Measurements from ENCODE around the gene IRAG1. TPM values are rescaled to one million over a fixed set of nuclear protein-coding genes. Genes with fewer than 3 reads are reported as not detected.

Gene IRAG1
- total and polyA plus RNA-seq, 2 experiments from 2014 or later = 1.5 to 2.7 TPM

DNA sequence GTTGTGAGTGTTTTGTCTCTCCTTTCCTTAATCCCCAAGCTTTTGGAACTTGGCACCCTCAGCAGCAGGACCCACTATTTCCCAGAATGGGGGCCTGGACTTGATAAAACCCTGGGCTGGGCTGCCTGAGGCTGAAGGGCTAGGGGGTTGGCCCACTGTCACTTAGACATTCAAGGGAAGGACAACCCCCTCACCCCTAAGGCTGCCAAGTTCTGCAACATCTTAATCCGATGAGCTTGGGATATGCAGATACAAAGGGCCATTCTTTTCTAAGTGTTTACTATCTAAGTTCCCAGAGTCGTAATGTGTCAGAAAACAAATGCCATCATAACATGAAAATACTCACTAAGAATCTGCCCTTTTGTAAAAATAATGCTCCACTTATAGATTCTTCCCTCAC, 42.9 kb downstream of the IRAG1 start (continued):
- TF ChIP-seq, protein P1, sequence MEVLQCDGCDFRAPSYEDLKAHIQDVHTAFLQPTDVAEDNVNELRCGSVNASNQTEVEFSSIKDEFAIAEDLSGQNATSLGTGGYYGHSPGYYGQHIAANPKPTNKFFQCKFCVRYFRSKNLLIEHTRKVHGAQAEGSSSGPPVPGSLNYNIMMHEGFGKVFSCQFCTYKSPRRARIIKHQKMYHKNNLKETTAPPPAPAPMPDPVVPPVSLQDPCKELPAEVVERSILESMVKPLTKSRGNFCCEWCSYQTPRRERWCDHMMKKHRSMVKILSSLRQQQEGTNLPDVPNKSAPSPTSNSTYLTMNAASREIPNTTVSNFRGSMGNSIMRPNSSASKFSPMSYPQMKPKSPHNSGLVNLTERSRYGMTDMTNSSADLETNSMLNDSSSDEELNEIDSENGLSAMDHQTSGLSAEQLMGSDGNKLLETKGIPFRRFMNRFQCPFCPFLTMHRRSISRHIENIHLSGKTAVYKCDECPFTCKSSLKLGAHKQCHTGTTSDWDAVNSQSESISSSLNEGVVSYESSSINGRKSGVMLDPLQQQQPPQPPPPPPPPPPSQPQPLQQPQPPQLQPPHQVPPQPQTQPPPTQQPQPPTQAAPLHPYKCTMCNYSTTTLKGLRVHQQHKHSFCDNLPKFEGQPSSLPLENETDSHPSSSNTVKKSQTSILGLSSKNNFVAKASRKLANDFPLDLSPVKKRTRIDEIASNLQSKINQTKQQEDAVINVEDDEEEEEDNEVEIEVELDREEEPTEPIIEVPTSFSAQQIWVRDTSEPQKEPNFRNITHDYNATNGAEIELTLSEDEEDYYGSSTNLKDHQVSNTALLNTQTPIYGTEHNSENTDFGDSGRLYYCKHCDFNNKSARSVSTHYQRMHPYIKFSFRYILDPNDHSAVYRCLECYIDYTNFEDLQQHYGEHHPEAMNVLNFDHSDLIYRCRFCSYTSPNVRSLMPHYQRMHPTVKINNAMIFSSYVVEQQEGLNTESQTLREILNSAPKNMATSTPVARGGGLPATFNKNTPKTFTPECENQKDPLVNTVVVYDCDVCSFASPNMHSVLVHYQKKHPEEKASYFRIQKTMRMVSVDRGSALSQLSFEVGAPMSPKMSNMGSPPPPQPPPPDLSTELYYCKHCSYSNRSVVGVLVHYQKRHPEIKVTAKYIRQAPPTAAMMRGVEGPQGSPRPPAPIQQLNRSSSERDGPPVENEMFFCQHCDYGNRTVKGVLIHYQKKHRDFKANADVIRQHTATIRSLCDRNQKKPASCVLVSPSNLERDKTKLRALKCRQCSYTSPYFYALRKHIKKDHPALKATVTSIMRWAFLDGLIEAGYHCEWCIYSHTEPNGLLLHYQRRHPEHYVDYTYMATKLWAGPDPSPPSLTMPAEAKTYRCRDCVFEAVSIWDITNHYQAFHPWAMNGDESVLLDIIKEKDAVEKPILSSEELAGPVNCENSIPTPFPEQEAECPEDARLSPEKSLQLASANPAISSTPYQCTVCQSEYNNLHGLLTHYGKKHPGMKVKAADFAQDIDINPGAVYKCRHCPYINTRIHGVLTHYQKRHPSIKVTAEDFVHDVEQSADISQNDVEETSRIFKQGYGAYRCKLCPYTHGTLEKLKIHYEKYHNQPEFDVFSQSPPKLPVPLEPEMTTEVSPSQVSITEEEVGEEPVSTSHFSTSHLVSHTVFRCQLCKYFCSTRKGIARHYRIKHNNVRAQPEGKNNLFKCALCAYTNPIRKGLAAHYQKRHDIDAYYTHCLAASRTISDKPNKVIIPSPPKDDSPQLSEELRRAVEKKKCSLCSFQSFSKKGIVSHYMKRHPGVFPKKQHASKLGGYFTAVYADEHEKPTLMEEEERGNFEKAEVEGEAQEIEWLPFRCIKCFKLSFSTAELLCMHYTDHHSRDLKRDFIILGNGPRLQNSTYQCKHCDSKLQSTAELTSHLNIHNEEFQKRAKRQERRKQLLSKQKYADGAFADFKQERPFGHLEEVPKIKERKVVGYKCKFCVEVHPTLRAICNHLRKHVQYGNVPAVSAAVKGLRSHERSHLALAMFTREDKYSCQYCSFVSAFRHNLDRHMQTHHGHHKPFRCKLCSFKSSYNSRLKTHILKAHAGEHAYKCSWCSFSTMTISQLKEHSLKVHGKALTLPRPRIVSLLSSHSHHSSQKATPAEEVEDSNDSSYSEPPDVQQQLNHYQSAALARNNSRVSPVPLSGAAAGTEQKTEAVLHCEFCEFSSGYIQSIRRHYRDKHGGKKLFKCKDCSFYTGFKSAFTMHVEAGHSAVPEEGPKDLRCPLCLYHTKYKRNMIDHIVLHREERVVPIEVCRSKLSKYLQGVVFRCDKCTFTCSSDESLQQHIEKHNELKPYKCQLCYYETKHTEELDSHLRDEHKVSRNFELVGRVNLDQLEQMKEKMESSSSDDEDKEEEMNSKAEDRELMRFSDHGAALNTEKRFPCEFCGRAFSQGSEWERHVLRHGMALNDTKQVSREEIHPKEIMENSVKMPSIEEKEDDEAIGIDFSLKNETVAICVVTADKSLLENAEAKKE (CRISPR knock-in tag; IDR thresholded peaks at IDR 0.05) = no peak

DNA sequence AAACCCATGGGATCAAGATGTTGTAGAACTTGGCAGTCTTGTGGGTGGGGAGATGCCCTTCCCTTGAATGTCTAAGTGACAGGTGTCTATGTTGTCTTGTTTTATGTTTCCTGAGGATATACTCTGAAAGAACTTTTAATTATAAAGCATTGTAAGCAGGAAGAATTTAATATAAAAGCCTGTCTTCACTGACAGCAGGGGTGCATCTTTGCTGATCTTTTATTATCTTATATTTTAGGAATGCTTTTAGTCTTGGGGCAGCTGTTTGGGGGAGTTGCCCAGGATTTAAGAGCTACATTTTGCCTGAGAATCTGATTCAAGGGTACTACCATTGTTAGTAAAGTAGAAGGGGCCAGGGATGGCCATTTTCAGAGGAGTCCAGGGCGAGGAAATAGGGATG, 43.4 kb downstream of the IRAG1 start:
- no peak overlapping the region for H3K27ac ChIP-seq (ENCODE audit: low read depth)
- no peaks in the 10 kb centered on the region for H3K9me3 Mint-ChIP-seq
- H3K4me3 Mint-ChIP-seq = no peak overlapping the region

More for the DNA sequence above, 43.4 kb downstream of the IRAG1 start:
- Mint-ChIP-seq H3K4me1 (no peaks in the 10 kb centered on the region), H3K36me3 (ENCODE audit: low read depth) (no peaks in the 10 kb centered on the region), H3K27ac (no peak overlapping the region), H3K27me3 (ENCODE audit: insufficient read depth, low read depth, poor library complexity) (peaks cover 1% of the 10 kb centered on the region)
- Histone ChIP-seq H4K20me1 (replicated peaks; ENCODE audit: insufficient read depth) (no peaks in the 10 kb centered on the region), H3K4me1 (ENCODE audit: insufficient read depth) (no peaks in the 10 kb centered on the region), H3K36me3 (ENCODE audit: insufficient read depth) (no peaks in the 10 kb centered on the region), H3F3A (replicated peaks; ENCODE audit: low read depth) (no peaks in the 10 kb centered on the region), H3K79me2 (replicated peaks; ENCODE audit: insufficient read depth) (no peaks in the 10 kb centered on the region), H3K4me3 (no peak overlapping the region), H3K4me2 (no peak overlapping the region), H3K9me2 (ENCODE audit: insufficient read depth) (no peaks in the 10 kb centered on the region; the same call in 1 of the 2 replicates), H2AFZ (no peak overlapping the region), H3K27me3 (ENCODE audit: insufficient read depth) (no peaks in the 10 kb centered on the region)
- DNase-seq (ENCODE audit: low spot score) (no peak), ATAC-seq (no peak)
- TF ChIP-seq ZNF331 (CRISPR knock-in tag; IDR thresholded peaks at IDR 0.05; ENCODE audit: low read depth) (no peak), JUNB (IDR thresholded peaks at IDR 0.05; ENCODE audit: unreplicated experiment) (no peak), EZH2phosphoT487 (IDR thresholded peaks at IDR 0.05; ENCODE audit: unreplicated experiment) (no peak), CREB1 (CRISPR knock-in tag; IDR thresholded peaks at IDR 0.05; ENCODE audit: low read depth) (no peak), EZH2 (IDR thresholded peaks at IDR 0.05; ENCODE audit: low read depth, unreplicated experiment) (no peak), NANOG (IDR thresholded peaks at IDR 0.05; ENCODE audit: borderline replicate concordance) (no peak)
- TF ChIP-seq, protein P2, sequence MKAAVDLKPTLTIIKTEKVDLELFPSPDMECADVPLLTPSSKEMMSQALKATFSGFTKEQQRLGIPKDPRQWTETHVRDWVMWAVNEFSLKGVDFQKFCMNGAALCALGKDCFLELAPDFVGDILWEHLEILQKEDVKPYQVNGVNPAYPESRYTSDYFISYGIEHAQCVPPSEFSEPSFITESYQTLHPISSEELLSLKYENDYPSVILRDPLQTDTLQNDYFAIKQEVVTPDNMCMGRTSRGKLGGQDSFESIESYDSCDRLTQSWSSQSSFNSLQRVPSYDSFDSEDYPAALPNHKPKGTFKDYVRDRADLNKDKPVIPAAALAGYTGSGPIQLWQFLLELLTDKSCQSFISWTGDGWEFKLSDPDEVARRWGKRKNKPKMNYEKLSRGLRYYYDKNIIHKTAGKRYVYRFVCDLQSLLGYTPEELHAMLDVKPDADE (IDR thresholded peaks at IDR 0.05) = no peak
